Measurements from ENCODE around the gene MAPK11.

MAPK11 gene

GRCh38 chr22:50246242-50247175, 23.7 kb downstream of the MAPK11 start:
- no peak for DNase-seq

- DNase-seq: no peak
Measured at GRCh38 chr22:50245214-50246072, 24.7 kb downstream of the MAPK11 start.

- DNase-seq: peak; percentile 89
Measured at GRCh38 chr22:50244420-50245213, 25.6 kb downstream of the MAPK11 start, which contains the start of gene TUBGCP6. TSS of gene TUBGCP6 (minus strand) at chr22:50245023. CDS start at chr22:50244459, 564 bp downstream.

GRCh38 chr22:50243685-50244419, 26.3 kb downstream of the MAPK11 start:
- no peak for DNase-seq

- DNase-seq: no peak
Measured at GRCh38 chr22:50242406-50242949, 27.7 kb downstream of the MAPK11 start.

- DNase-seq: no peak
Measured at GRCh38 chr22:50238755-50239154, 31.4 kb downstream of the MAPK11 start.

- DNase-seq: no peak
Measured at GRCh38 chr22:50236731-50237409, 33.3 kb downstream of the MAPK11 start.

- no peak for DNase-seq
Measured at GRCh38 chr22:50233223-50233622, 37.0 kb downstream of the MAPK11 start.

GRCh38 chr22:50232481-50233151, 37.6 kb downstream of the MAPK11 start:
- DNase-seq: no peak

- no peak for DNase-seq
Measured at GRCh38 chr22:50229370-50229769, 40.8 kb downstream of the MAPK11 start.

- no peak for DNase-seq
Measured at GRCh38 chr22:50228366-50228765, 41.8 kb downstream of the MAPK11 start.

- no peak for DNase-seq
Measured at GRCh38 chr22:50227579-50228215, 42.5 kb downstream of the MAPK11 start.

GRCh38 chr22:50226875-50227165, 43.4 kb downstream of the MAPK11 start:
- no peak for DNase-seq

GRCh38 chr22:50226063-50226874, 43.9 kb downstream of the MAPK11 start:
- DNase-seq: no peak

- no peak for DNase-seq
Measured at GRCh38 chr22:50225200-50225969, 44.8 kb downstream of the MAPK11 start.

GRCh38 chr22:50224071-50224470, 46.1 kb downstream of the MAPK11 start:
- no peak for DNase-seq

- no peak for DNase-seq
Measured at GRCh38 chr22:50222508-50222907, 47.7 kb downstream of the MAPK11 start.
